NOMO-1 treated with DMSO at 0.1 percent for 48 hours (cell line): ENCODE results near the gene USP48.

Experiments
- DNase-seq: peaks from one replicate; lab custom pipeline; 2025; ENCODE audit not compliant: unreplicated experiment; lab: John Stamatoyannopoulos, UW

Gene USP48

GRCh38 chr1:21752186-21752585 lies 30.8 kb downstream of the USP48 start:
- DNase-seq = no peak

- DNase-seq = no peak
Observed at GRCh38 chr1:21751281-21751680, 31.7 kb downstream of the USP48 start.

GRCh38 chr1:21750841-21751240 lies 32.1 kb downstream of the USP48 start:
- no peak for DNase-seq

GRCh38 chr1:21749859-21750468 lies 33.0 kb downstream of the USP48 start:
- DNase-seq = no peak

GRCh38 chr1:21749109-21749508 lies 33.8 kb downstream of the USP48 start:
- no peak for DNase-seq

- no peak for DNase-seq
Observed at GRCh38 chr1:21743476-21743875, 39.5 kb downstream of the USP48 start.

- DNase-seq = no peak
Observed at GRCh38 chr1:21742578-21742977, 40.4 kb downstream of the USP48 start.

- no peak for DNase-seq
Observed at GRCh38 chr1:21741206-21741605, 41.7 kb downstream of the USP48 start.

GRCh38 chr1:21736876-21737275 lies 46.1 kb downstream of the USP48 start:
- no peak for DNase-seq

- DNase-seq = no peak
Observed at GRCh38 chr1:21736011-21736410, 46.9 kb downstream of the USP48 start.

- no peak for DNase-seq
Observed at GRCh38 chr1:21734526-21734925, 48.4 kb downstream of the USP48 start.

- DNase-seq = no peak
Observed at GRCh38 chr1:21732664-21733063, 50.3 kb downstream of the USP48 start.

- no peak for DNase-seq
Observed at GRCh38 chr1:21725748-21726392, 57.1 kb downstream of the USP48 start.

GRCh38 chr1:21724570-21724969 lies 58.4 kb downstream of the USP48 start:
- no peak for DNase-seq

- DNase-seq = no peak
Observed at GRCh38 chr1:21724098-21724497, 58.9 kb downstream of the USP48 start.

- no peak for DNase-seq
Observed at GRCh38 chr1:21721295-21721985, 61.5 kb downstream of the USP48 start.

- no peak for DNase-seq
Observed at GRCh38 chr1:21716169-21716568, 66.8 kb downstream of the USP48 start.

GRCh38 chr1:21707891-21708290 lies 75.1 kb downstream of the USP48 start:
- no peak for DNase-seq

GRCh38 chr1:21707086-21707840 lies 75.7 kb downstream of the USP48 start:
- DNase-seq = no peak

- DNase-seq = peak; percentile 55
Observed at GRCh38 chr1:21706151-21706835, 76.7 kb downstream of the USP48 start.

- DNase-seq = no peak
Observed at GRCh38 chr1:21705303-21705980, 77.5 kb downstream of the USP48 start.
